HG03095 (cell line): ENCODE data around the gene MRPL40.

ENCODE experiments used
- ATAC-seq: cut with Tn5 transposase; IDR thresholded peaks from one replicate; pipeline ENCODE4 v1.9.1; 2021; ENCODE audit warnings: moderate library complexity; ENCODE audit not compliant: unreplicated experiment

The MRPL40 gene

DNA sequence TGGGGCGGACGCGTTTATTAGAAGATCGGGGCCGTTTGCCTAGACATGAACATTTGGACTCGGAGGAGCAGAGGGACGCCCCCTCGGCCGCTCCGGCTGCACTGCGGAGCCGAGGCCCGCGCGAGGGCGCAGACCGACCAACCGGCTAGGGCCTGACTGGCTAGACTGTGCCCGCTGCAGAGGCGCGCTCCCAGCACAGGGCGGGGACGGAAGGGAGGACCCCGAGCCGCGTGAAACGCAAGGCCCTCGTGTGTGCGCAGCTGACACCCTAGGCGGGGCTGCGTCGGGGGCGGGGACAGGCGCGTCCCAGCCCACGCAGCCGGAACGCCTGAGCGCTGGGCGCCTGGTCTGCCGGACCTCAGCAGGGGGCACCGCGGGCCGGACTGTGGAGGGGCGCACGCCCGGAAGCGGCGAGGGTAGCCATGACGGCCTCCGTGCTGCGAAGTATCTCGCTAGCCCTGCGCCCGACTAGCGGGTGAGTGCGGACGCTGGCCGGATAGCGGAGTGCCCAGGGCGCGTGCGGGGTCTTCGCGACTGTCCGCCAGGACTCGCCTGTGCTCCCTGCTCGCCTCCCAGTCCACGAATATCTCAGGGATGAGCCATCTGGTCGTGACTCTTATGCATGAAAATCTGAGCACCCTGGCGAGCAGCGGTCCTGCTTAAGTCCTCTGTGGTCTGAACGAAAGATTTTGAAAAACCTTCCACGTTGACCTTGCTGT is at the start of gene MRPL40:
TSS of gene MRPL40 (plus strand) at position 413 of the 719 bp plus-strand sequence. CDS start at position 423, 10 bp downstream.
- peak; percentile 68 for ATAC-seq

DNA sequence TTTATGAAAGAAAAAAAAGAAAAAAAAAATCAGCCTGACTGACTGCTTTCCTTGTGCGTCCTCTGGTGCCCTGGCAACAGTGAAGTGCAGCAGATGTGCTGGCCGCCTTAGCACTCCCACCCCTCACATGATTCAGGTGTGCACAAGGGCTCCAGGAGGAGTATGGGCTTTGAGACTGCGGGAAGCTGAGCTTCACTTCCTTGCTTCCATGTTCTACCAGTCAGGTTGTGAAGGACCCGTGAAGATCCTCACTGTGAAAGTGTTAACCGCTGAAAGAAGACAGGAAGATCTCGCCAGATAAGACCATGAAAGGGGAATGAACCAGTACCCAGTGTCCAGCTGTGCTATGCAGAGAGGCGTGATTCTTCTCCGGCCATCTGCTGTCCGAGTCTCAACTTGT is 49.1 kb upstream of the MRPL40 start:
- ATAC-seq, result no peak

DNA sequence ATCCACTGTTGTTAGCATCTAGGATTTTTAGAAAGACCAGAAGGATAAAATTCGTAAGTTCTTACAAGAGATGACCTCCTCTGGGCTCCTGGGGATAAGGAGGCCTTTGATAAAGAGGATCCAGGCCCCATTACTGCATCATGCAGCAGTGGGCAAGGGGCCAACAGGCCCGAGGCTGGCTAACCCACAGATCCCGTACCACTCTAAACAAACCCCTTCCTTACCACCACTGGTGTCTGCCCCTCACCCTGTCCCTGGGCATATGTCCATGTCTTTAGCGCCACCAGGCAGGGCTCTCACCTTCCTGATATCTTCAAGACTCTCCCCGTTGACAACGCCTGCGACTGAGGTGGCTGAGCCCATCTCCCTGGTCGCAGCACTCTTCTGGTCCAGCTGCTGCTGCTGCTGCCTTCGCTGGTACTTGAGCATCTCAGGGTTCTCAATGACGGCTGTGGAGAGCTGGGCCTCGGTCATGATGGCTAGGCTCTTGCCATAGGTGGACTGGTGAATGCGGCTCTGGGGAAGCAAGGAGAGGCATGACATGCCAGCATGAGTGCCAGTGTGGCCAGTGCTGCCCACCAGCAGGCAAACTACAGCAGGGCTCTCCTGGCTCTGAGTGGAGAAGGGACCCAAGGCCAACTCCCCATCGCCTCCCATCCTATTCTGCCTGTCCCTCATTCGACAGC is 47.0 kb upstream of the MRPL40 start:
- no peak for ATAC-seq

DNA sequence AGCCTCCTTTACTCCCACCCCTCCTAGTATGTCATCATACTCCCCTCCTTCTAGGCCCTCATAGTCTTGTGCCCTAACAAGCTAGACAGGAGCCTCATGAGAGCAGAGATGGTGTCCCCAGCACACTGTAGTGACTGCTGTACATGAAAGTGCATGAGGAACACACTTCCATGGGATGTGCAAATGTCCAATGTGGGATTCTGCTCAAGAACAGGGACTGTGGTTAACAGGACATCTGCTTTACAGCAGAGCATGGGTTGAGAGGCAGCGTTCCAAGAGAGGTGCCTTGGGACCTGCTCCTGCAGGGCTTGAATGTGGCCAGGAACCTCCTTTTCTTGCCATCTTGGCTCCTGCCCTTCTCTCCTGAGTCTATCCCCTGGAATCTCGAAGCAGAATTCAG is 46.1 kb upstream of the MRPL40 start:
- ATAC-seq, result no peak

DNA sequence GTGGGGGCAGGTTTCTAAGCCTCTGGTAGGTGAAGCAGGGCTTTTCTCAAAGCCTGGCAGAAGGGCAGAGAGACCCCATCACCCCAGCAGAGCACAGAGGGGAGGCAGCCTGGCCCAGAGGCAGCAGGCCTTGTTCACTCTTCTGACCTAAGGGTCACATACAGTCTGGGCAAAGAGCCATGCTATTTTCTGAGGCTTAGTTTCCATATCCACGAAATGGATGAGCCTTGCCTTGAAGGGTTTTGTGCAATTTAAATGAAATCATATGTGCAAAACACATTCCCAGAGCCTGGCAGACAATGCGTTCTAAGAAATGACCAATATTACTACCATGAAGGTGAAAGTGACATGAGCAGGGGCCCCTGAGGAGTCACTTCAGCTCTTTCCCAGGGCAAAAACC is 45.3 kb upstream of the MRPL40 start:
- no peak for ATAC-seq

DNA sequence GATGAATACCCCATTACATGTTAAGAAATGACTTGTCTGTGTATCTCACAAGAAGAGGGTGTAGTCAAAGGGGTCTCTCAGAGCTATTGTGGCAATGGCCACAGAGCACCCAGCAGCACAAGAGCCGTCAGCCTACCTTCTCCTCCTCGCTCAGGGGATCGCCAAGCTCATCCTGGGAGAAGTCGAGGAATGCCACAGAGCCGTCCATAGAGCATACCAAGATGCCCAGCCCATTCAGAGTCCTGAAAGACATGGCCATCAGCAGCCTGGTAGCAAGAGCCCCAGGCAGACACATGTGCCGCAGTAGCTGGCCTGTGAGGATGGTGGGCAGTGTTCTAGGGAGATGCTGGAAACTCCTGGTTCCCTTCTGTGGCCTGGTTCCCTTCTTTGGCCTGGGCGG is 44.8 kb upstream of the MRPL40 start:
- no peak for ATAC-seq

DNA sequence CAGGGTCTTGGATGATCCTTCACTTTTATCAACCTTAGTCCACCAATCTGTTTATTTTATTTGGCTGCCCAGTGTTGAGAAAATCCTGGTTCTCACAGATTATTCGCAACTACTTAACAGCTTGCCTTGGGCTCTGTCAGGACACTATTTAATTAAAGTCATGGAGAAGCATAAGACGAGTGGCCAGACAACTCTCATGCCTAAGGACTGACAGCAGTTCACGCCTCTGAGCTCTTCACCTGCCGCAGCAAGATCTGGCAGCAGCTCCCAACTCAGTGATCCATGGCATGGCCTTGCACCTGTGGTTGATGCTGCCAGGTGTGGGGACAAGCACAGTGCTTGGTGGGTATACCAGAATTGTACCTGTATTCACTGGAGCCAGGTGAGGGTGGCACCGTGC is 38.6 kb upstream of the MRPL40 start:
- ATAC-seq, result no peak

DNA sequence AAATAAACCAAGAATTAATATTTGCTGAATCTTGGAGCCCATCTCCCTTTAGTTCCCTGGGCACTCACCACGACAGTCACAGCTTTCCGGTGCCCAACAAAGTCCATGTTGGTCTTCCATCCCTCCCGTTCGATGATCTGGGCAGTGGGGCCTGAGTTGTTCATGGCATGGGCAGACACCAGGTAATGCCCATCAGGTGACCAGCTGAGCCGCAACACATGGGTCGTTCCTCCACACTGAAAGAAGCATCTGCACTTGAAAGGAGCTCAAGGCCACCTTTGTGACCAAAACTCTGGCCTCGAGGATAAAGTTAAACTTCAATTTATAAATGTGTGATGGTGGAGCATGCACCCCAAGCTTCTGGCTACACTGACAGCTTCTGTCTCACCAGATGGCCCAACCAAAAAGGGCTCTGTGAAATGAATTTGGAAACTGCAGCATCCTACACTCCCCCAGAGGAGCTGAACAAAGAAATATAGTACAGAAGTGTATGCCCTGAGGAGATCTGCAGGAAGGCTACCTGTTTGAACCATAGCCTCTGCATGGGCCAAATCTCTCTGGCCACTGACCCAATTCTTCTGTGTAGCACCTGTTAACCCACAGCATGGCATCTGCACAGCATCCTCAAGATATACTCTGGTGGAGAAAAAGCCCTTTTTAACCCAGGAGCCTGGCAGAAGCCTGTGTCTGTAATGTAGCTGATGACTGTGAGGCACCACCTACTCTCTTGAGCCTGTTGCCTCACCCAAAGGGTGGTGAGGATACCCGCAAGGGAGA is 37.9 kb upstream of the MRPL40 start:
- no peak for ATAC-seq

DNA sequence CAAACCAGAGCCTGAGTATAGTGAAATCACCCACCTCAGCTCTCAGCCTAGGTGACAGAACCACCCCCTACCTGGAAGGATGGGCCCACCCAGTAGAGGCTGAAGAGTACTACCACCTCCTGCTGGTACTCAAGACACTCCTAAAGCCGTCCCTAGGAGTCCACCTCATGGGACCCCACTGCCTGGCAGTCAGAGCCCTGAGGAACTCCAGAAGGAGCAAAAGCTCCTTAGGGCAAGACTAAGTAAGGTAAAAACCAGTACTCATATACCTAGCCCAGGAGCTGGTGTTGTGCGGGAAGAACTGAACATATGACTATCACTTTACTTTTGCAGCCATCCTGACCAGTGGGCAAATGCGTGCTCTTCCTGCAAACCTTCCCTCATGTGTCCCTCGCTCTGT is 37.1 kb upstream of the MRPL40 start:
- no peak for ATAC-seq

DNA sequence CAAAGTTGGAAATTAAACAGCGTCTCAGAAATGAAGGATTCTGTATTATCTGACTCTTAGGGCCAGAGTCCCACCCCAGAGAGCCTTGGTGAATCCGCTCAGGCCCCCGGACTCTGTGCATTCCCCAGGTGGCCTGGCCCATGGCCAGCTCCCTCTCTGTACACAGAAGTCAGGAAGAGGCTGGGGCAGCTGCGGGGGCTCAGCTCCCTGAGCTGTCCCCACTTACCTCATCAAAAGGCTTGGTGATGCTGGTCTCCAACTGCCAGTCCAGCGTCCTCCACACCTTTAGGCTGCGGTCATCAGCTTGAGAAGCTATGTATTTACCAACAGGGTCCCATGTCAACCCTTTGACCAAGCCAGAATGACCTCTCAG is 35.8 kb upstream of the MRPL40 start:
- ATAC-seq, result no peak

DNA sequence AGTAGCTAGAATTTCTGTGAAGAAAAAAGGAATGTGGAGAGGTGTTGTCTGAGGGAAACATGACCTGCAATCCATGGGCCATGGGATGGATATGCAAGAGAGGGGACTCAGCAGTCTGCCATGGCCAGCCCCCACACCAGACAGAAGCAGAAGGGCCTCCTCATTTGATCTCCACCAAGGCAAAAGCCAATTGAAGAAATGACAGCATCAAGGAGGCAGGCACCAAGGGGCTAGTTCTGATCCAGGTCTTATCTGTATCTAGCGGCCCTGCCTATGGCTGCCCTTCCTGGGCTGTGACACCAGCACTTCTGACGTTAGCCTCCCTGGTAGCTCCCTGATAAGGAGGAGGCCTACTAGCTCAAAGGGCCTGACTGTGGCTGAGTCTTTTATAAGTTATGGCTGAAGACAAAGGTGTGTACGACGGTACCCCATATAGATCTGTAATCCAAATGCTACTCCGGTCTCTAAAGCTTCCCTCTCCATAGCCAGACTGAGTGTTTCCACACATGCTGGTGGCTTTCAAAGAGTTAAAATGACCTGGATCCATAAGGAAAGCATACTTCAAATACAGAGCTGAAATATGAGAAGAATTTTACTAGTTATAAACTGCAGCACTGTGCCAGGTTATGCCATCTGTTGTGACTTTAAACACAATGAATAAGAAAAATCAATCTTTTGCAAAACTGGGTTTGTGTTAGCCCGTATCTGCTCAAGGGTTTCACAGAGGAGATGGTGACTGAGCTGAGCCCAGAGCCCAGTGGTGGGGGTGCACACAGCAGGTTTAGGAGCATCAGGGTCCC is 35.2 kb upstream of the MRPL40 start:
- no peak for ATAC-seq

DNA sequence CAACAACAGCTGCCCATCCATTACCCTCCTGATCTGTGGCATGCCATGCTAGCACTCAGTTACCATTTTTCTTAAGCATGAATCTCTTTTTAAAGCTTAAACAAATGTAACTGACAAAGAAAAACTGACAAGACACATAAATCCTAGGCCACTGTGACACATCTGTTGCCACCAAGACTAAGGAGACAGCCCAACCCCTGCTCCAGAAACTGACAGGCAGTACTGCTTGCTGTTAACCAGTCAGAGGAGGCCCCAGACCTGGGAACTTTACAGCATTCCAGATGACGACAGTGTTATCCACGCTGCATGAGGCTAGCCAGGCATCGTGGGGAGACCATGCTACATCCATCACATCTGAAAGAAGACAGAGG is 34.6 kb upstream of the MRPL40 start:
- no peak for ATAC-seq

DNA sequence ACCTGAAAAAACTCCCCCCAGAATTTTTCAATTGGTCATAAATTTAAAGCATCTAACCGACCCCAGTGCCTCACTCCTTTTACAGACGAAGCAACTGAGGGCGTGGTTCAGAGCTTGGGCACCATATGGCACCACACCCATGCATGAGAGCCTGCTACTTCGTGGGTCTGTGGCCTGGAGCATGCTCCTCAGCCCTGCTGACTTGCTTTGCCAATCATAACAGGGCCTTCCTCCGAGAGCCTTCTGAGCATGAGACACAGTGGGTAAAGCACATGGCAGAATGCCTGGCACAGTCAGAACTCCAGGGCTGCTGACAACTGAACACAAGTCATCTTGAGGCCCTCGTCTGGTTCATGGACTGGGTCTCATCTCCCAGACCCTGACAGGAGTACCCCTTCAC is 34.1 kb upstream of the MRPL40 start:
- no peak for ATAC-seq

DNA sequence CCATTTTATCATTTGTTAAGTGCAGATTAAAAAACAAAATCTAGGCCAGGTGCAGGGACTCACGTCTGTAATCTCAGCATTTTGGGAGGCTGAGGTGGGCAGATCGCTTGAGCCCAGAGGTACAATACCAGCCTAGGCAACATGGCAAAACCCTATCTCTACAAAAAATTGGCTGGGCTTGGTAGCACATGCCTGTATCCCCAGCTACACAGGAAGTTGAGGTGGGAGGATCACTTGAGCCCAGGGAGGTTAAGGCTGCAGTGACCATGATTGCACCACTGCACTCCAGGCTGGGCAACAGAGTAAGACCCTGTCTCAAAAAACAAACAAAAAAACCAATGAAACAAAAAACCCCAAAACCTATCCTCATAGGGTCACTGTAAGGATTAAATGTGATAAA is 33.7 kb upstream of the MRPL40 start:
- no peak for ATAC-seq

DNA sequence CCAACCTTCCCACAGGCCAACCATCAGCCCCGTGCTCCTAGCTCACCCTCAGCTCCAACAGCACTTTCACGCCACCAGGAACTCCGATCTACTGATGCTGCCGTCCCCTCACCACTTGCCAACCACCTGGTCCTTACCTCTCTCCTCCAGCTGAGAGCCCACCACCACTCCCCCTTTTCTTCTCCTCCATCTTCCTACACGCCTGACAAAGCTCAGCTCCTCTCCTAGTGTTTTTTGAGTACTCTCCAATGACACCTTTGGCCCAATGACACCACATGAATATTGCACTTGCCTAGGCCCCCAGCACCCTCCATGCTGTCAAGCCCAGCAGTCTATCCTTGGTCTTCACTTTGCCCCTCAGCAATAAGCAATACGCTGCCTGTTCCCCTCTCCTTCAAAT is 31.5 kb upstream of the MRPL40 start:
- no peak for ATAC-seq

DNA sequence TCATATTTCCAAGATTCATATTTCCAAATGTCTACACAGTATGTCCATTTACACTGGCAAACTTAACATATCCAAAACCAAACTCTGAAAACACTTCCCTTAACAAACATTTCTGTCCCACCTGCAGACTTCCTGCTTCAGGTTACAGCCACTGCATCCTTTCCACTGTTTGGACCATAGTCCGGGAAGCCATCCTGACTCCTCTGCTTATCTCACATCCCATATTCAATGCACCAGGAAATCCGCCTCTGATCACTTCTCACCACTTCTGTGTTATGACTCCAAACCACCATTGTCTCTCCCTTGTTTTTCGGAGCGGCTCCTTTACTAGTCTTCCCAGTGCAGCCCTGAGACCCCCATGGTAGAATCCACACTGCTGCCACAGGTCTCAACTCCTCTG is 30.9 kb upstream of the MRPL40 start:
- ATAC-seq, result no peak

DNA sequence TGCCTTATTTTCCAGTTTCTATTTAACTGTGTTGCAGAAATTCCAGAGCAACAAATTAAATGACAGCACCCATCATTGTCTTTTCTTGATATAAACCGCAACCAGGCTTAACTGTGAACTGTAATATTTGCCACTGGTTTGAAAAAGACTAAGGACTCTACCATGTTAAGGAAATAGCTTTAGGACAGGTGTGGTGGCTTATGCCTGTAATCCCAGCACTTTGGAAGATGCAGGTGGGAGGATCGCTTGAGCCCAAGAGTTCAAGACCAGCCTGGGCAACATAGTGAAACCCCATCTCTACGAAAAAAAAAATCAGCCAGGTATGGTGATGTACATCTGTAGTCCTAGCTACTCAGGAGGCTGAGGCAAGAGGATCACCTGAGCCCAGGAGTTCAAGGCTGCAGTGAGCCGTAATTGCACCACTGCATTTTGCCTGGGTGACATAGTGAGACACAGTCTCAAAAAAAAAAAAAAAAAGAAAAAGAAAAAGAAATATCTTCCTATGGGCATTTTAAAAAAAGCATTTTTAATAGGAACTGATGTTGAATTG is 29.6 kb upstream of the MRPL40 start:
- no peak for ATAC-seq

DNA sequence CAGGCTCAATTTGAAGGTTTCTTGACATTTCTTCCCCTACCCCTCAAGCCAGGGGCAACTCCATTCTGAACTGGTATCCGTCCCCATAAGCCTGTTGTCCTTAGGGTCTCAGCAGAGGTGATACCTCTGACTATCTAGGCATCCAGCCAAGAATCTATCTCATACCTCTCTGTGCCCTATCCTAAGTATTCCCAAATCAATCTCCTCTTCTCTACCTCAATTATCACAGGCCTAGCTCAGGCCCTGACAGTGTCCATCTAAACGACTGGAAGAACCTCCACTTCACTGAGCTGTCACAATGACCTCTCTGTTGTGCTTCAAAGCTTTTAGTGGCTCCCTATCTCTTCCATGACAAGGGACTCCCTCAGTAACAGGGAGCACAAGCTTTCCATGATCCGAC is 27.7 kb upstream of the MRPL40 start:
- ATAC-seq, result no peak

DNA sequence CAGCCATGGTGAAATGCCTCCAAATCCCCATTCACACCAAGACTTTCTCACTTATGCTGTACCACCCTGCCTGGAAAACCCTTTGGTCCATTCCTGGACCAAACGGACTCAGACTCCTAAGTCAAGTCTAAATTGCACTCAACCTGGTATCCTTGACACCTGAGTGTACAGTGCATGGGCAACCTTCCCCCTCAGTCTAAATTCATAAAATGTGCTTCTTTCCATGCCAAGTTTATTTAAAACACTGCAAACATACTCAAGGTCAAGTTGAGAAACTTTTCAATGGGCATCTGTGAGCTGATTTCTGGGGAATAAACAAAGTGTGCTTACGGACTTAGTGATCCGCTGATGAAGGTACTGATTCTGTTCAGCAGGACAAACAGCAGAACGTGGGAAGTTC is 27.2 kb upstream of the MRPL40 start:
- no peak for ATAC-seq

DNA sequence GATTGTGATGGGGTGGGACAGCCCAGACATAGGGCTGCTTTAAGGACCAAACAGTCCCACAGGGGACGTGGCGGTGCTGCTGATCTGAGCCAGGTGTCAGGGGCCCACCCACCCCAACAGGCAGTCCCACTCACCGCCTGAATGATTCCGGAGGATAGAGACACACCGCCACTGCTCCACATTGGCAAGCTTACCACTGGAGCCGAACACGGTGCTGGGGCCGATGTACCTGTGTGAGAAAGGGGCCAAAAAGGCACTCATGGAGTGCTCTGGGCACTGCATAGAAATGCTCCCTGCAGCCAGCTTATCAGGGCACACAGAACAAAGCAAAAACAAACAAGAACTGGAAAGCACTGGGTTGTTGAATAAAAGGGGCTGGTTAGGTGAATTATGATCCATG is 26.7 kb upstream of the MRPL40 start:
- no peak for ATAC-seq

DNA sequence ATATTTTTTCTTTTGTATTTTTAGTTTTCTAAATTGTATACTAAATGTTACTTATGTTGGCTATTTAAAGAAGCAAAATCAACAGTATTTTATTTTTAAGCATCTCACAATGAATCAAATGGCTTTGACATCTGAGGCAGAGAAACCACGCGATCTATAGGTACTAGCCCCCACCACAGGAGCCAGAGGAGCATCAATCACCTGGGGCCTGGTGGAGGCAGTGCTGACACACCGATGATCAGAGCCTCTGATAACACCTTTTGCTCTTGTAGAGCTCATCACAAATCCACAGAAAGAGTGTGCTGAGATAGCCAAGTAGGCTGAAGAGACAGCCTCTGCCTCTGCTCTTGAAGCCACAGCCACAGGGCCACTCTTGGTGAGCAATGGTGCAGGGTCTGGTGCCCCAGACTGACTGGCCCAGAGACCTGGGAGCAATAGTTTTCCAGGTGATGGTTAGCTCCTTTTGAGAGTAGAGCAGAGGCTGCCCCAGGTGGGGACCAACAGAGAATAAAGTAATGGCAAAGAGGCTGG is 26.0 kb upstream of the MRPL40 start:
- no peak for ATAC-seq
